ENCODE measurements around the gene FSD1.

DNA sequence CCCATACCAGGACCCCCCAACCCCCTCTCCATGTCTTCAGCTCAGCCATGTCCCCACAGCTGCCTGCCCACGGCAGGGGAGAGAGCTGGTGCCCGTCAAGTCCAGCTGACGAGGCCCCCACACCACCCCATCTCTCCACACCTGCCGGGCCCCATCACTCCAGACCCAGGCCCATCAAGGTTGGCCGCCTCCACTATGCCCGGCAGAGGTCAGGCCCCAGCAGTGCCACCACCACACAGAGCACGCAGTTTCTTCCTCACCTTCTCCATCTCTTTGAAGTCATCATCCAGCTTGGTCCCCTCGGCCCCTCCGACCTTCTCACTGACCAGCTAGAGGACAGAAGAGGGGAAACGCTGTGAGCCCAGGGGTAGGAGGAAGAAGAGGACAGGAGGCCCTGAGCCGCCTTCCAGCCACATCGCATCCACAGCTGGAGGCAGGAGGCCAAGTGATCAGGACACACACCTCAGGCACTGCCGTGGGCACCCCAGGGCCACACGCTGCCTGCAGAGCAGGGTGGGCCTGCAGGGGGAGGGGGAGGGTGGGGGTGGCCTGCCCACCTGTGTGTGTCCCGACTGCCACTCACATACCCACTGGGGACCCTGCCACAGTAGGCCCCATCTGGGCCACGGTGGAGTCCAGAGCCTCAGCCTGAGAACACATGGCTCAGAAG lies 62.4 kb downstream of the FSD1 start:
- TF ChIP-seq, protein P1, sequence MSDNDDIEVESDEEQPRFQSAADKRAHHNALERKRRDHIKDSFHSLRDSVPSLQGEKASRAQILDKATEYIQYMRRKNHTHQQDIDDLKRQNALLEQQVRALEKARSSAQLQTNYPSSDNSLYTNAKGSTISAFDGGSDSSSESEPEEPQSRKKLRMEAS (IDR thresholded peaks at IDR 0.05), result no peak
- TF ChIP-seq TAF1 (IDR thresholded peaks at IDR 0.05; ENCODE audit: low read depth), result no peak

Measured in Ishikawa (cell line).